K562 (cell line): Measurements from ENCODE around the gene HPDL. TPM values are rescaled to one million over a fixed set of nuclear protein-coding genes. Genes with fewer than 3 reads are reported as not detected.

Source experiments
- CHD7 ChIP-seq: fragments of 200-600 bp; sonication (generic); IDR thresholded peaks from one replicate; pipeline ENCODE4 v1.6.1; 2012; ENCODE audit warnings: mild to moderate bottlenecking, low read depth, low read length, inconsistent platforms
- CTCF ChIP-seq, 3 experiments: IDR thresholded peaks in 2 of 3; conservative IDR thresholded peaks in 1 of 3; 2 replicates each; pipeline ENCODE4 v1.5.1; 2011 to 2012; ENCODE audit warnings: low read length in 3 of 3, mild to moderate bottlenecking in 3 of 3, control low read depth in 2 of 3, improper control_type of control experiment in 1 of 3, inconsistent platforms in 1 of 3, low read depth in 1 of 3, mixed read lengths in 1 of 3, moderate library complexity in 1 of 3; ENCODE audit not compliant: insufficient read depth in 2 of 3
- FIP1L1 ChIP-seq: fragments of 200-400 bp; formaldehyde crosslinking; IDR thresholded peaks from 2 replicates; pipeline ENCODE4 v1.6.1; 2018; ENCODE audit warnings: mild to moderate bottlenecking, low read depth, low read length; ENCODE audit not compliant: poor library complexity, severe bottlenecking
- HDGF ChIP-seq: fragments of 450-650 bp; IDR thresholded peaks from 2 replicates; pipeline ENCODE4 v1.6.1; 2016
- IRF9 ChIP-seq: fragments of 450-650 bp; IDR thresholded peaks from 2 replicates; pipeline ENCODE4 v1.6.1; 2016; ENCODE audit warnings: missing biosample characterization, missing genetic modification characterization
- LCOR ChIP-seq: sonication (generic); formaldehyde crosslinking; IDR thresholded peaks from 2 replicates; pipeline ENCODE4 v1.8.0; 2022; ENCODE audit warnings: mild to moderate bottlenecking, missing genetic modification reagents
- NFE2L1 ChIP-seq: fragments of 450-650 bp; IDR thresholded peaks from 2 replicates; pipeline ENCODE4 v1.6.1; 2016; ENCODE audit warnings: missing genetic modification characterization, low read depth, mild to moderate bottlenecking, missing compliant biosample characterization, moderate library complexity, borderline replicate concordance
- YY1 ChIP-seq, 3 experiments: IDR thresholded peaks; 2 replicates each; pipeline ENCODE4 v1.6.1; 2011; ENCODE audit warnings: low read length in 2 of 3, mild to moderate bottlenecking in 2 of 3, moderate library complexity in 2 of 3, borderline replicate concordance in 1 of 3, control low read depth in 1 of 3, low read depth in 1 of 3; ENCODE audit not compliant: insufficient read depth in 3 of 3, insufficient replicate concordance in 2 of 3, control insufficient read depth in 1 of 3, insufficient read length in 1 of 3; ENCODE audit errors: extremely low read depth in 1 of 3
- polyA plus RNA-seq, 8 experiments: library from polyadenylated mRNA; depleted of rRNA in 4 of 8; stranded (reverse) in 5 of 8; unstranded in 3 of 8; fragments of >200 nt; fragmentation: Nextera tagmentation in 2 of 8; fragmentation: Illumina TruSeq in 1 of 8; extraction: Ambion mirVana in 2 of 8; extraction: Trizol in 1 of 8; gene quantifications; 2 replicates each; pipeline versions ENCODE4 v1.2.1 to v1.2.3, GENCODE V29; 2011 to 2014; ENCODE audit warnings: inconsistent platforms in 1 of 8, missing spikeins in 1 of 8
- total RNA-seq, 7 experiments: library from RNA; depleted of rRNA in 6 of 7; stranded (reverse); fragments of >200 nt in 6 of 7; fragmentation: Illumina TruSeq in 2 of 7; extraction: Trizol in 2 of 7; gene quantifications; 2 replicates each; pipeline versions ENCODE4 v1.2.1 to v1.2.3, GENCODE V29; 2011 to 2021; ENCODE audit warnings: low replicate concordance in 1 of 7

The HPDL gene
- total and polyA plus RNA-seq, 9 of the 15 experiments (the other 6 are each of a cell fraction or from before 2014, with no cell fraction given): not detected

- TF ChIP-seq CHD7 (no peak), HDGF (no peak), FIP1L1 (no peak), NFE2L1 (tag) (no peak), IRF9 (tag) (no peak), LCOR (peak; percentile 48; the same call in 1 of the 2 replicates), YY1 (IDR thresholded peaks at IDR 0.05; ENCODE audit: borderline replicate concordance in 1 of 3, control insufficient read depth in 1 of 3, extremely low read depth in 1 of 3, insufficient read depth in 3 of 3, insufficient read length in 1 of 3, insufficient replicate concordance in 2 of 3, low read depth in 1 of 3, low read length in 2 of 3) (peak in 1 of 3 experiments; percentile 34), CTCF (IDR thresholded peaks at IDR 0.05 in 2 of 3, conservative IDR thresholded peaks at IDR 0.05 in 1 of 3; ENCODE audit: insufficient read depth in 2 of 3, low read depth in 1 of 3, low read length in 3 of 3) (peak in 2 of 3 experiments; percentile 12 to 18; a peak in 1 of 6 replicates)
Measured at GRCh38 chr1:45340816-45341466, 14.2 kb downstream of the HPDL start (continued).
